GM19239 (cell line): ENCODE data around the gene SLC25A25.
A peak's percentile ranks its signal among the peaks of the same experiment; 100 is the strongest.

Experiments
- DNase-seq: peaks from one replicate; pipeline ENCODE4 v3.0.0; 2011; ENCODE audit warnings: low spot score; ENCODE audit not compliant: insufficient read length
- FAIRE-seq: peaks from 2 replicates; lab custom pipeline; 2011; peaks lifted over from hg19 to GRCh38; lab: Jason Lieb, UNC

Gene SLC25A25

GRCh38 chr9:128139621-128140020 lies 71.6 kb downstream of the SLC25A25 start:
- FAIRE-seq (no peak), DNase-seq (no peak)

DNA sequence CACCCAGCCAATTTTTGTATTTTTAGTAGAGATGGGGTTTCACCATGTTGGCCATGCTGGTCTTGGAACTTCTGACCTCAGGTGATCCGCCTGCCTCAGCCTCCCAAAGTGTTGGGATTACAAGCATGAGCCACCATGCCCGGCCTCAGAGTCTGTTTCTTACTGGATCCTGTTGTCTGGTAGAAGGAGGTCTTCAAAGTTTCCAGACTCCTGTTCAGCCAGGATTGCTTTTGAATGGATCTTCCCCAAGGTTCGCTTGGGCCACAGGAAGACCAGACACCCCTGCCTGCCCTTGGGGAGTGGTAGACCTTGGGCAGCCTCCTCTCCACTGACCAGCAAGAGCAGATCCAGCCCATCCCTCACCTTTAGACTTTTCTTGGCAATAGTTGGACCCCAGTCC lies 73.6 kb downstream of the SLC25A25 start:
- DNase-seq (no peak), FAIRE-seq (no peak)

GRCh38 chr9:128142061-128142460 lies 74.0 kb downstream of the SLC25A25 start:
- FAIRE-seq, result no peak
- no peak for DNase-seq

DNA sequence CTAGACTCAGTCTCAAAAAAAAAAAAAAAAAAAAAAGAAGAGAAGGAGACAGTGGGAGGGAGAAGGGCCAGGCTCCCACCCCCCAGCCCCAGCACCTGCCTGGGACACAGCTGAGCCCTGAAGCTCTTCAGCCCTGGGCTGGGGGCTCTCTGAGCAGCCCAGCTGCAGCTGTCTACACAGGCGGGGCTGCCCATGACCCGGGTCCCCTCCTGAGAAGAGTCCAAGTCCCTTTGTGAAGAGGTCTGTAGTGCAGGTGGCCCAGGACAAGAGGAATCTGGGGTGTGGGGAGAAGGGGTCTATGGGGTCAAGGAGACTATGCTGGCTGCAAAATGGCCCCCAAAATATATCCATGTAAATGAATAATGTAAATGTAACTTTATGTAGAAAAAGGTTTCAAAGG lies 74.6 kb downstream of the SLC25A25 start:
- DNase-seq (no peak), FAIRE-seq (no peak)

DNA sequence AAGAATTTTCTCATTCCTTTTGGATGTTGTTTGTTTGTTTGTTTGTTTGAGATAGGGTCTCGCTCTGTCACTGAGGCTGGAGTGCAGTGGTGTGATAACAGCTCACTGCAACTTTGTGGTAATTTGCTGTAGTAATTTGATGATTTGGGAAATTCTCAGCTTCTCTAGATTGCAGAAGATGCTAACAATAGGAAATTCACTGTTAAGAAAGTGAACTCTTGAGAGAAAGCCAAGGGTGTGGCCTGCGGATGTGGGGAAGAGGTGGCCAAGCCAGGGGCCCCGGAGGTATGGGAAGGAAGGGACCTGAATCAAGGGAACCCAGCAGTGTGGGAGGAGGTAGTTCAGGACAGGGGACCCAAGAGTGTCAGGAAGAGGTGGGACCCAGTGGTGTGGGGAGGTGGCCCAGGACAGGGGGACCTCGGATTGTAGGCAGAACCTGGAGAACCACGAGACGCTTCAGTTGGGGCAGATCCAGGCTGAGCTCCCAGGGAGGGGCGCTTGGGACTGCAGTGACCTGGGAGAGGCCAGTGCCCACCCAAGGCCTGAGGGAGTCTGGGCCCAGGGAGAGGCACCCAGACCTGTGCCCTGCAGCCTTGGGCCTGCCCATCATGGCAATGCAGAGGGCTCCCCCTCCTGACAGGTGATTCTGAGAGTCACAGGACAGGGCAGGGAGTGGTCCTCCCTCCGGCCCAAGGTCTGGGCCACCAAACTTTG lies 75.7 kb downstream of the SLC25A25 start:
- no peak for FAIRE-seq
- DNase-seq, result no peak

DNA sequence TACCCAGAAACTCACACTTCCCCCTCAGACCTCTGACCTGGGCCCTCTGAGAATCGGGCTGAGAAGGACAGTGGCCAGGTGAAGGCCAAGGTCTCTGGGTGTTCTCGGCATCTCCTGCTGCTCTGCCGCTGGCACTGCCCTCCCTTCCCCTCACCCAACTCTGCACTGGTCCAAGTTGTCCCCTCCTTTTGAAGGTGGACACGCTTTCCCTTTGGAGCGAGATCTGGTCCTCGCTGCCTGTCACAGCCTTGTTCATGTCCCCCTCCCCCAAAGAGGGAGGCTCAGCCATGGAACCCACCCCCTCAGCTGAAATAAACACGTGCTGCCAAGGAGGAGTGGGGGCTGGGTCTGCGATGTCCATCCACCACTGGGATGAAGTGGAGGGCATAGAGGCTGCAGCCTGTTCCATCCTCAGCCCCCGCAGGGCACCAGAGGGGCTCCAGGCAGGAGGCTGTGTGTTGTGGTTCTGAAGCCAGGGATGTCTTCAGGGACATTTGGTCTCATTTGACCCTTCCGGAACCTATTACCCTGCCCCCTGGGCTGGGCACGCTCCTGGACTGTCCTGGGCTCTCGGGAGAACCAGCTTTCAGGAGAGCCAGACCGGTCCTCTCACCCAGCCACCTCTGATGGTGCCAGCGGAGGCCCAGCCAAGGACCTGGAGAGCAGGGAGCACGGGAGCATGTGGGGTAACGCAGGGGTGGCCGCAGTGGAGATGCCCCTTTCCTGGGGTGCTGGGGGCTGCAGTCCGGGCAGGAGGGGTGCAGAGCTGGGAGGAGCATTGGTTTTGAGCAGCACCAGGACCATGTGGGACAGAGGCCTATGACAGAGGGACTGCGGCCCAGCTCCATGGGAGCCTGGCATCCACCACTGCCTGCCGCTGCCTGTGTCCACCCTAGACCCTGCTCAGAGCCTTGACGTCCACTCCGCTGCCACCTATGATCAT lies 76.5 kb downstream of the SLC25A25 start:
- DNase-seq, result no peak
- FAIRE-seq, result no peak

GRCh38 chr9:128145536-128145935 lies 77.5 kb downstream of the SLC25A25 start:
- no peak for DNase-seq
- FAIRE-seq, result no peak

DNA sequence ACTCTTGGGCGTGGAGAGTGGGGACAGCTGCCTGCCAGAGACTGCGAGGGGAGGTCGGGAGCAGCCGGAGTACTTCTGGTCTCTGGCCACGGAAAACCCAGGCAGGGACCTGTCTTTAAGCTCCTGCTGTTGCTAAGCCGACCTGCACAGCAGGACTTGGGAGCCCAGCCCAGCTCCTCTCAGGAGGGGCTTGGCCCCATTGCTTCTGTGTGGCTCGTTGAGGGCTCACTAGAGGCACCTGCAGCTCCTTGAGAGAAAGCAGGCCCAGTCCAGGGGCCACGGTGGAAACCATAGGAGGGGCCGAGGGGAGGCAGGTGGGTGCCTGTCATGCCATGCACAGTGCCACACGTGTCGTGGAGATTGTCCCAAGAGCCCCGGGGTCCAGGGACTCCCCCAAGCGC lies 77.9 kb downstream of the SLC25A25 start:
- no peak for FAIRE-seq
- DNase-seq, result no peak

DNA sequence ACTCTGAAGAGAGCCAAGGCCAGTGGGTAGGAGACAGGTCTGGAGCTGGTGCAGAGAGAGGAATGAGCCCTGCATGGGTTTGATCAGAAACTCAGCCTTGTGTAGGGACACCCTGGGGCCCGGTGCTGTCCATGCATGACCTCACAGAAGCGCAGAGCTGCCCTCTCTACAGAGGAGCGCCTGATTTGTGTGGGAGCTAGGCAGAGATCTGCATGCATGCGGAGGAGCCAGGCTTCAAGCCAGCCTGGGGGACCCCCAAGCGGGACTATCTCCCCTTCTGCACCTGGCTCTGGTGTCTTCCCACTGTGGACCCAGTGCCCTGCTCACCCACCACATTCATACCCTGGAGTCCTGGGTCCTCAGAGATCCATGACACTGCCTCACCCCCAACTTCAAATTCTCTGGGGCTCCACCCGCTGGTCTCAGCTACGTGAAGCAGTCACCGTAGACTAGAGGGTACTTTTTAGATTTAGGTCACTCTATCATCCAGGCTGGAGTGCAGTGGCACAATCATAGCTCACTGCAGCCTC lies 78.6 kb downstream of the SLC25A25 start:
- DNase-seq (no peak), FAIRE-seq (no peak)

DNA sequence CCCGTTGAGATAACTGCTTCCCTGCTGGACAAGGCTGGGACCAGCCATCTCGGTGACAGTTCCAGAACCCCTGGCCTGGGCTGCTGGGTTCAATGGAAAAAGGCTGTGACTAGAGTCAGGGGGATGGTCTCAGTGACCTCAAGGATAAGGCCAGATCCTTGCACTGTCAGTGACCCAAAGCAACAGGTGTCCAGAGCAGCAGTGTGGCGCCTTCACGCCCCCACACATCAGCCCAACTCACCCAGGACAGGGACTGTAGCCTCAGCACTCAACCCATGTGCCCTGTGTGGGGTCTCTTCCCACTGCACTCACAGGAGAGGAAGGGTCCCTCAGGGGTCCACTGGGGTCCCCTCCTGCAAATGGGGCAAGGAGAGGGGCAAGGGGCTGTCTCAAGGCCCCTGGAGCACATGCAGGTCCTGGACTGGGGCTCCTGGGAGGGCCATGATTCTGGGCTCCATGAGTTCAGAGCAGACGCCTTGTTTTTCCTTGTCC lies 80.5 kb downstream of the SLC25A25 start:
- FAIRE-seq, result no peak
- DNase-seq, result no peak

GRCh38 chr9:128149001-128149701 lies 81.1 kb downstream of the SLC25A25 start, which contains the start of gene LCN2:
TSS of gene LCN2 (plus strand) at chr9:128149453. CDS start at chr9:128149526, 73 bp downstream.
- peak; percentile 6 for DNase-seq
- no peak for FAIRE-seq

DNA sequence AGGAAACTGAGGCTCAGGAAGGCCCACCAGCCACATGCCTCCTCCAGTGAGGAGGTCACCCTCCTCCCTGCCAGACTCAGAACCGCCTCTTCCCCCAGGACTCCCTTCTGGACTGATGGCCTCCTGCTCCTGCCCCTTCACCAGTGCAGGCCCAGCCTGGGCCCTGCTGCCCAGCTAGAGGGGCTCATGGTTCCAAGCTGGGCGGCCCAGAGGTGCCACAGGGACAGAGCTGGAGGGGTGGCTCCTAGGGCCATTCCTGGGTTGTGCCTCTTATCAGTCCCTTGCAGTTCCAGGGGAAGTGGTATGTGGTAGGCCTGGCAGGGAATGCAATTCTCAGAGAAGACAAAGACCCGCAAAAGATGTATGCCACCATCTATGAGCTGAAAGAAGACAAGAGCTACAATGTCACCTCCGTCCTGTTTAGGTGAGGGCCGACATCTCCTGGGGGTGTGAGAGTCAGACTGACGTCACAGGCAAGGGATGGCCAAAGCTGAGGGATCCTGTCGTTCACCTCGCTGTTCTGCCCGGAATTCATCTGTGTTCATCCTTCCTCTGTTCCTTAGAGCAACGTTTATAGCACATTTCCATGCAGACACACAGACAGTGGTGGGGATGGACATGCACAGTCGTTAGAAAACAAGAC lies 82.0 kb downstream of the SLC25A25 start:
- FAIRE-seq (no peak), DNase-seq (no peak)

DNA sequence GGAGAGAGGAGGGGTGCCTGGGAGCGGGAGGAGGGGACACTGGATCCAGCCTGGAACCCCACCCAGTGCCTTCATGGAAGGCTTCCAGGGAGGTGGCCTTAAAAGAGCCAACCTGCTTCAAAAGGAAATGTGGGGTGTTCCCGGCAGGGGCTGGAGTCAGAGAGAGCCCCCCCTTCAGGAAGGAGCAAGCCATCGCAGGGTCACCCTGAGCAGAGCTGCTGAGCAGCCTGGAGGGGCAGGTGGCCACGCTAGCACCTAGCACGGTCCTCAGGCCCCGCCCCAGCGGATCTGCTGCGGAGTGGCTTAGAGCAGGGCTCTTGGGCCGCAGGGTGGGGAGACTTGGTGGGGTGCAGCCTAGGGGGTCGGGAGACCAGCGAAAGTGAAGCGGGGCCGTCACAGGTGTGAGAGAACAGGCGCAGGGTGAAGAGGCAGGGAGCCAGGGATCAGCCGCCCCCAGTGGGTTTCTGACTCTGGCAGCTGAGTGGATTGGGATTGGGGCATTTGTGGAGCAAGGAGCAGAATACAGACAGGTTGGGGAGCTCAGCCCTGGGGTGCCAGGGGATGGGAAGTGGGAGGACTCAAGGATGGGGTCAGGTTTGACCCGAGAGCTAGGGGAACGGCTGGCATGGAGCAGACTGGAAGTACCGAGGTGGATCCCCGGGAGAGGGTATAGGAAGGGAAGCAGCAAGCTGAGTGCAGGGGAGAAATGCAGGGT lies 82.7 kb downstream of the SLC25A25 start:
- FAIRE-seq, result no peak
- no peak for DNase-seq

- FAIRE-seq (no peak), DNase-seq (no peak)
These were observed 83.5 kb downstream of the SLC25A25 start for GRCh38 chr9:128151309-128152132.

GRCh38 chr9:128152133-128153059 lies 84.4 kb downstream of the SLC25A25 start:
- DNase-seq (no peak), FAIRE-seq (no peak)

DNA sequence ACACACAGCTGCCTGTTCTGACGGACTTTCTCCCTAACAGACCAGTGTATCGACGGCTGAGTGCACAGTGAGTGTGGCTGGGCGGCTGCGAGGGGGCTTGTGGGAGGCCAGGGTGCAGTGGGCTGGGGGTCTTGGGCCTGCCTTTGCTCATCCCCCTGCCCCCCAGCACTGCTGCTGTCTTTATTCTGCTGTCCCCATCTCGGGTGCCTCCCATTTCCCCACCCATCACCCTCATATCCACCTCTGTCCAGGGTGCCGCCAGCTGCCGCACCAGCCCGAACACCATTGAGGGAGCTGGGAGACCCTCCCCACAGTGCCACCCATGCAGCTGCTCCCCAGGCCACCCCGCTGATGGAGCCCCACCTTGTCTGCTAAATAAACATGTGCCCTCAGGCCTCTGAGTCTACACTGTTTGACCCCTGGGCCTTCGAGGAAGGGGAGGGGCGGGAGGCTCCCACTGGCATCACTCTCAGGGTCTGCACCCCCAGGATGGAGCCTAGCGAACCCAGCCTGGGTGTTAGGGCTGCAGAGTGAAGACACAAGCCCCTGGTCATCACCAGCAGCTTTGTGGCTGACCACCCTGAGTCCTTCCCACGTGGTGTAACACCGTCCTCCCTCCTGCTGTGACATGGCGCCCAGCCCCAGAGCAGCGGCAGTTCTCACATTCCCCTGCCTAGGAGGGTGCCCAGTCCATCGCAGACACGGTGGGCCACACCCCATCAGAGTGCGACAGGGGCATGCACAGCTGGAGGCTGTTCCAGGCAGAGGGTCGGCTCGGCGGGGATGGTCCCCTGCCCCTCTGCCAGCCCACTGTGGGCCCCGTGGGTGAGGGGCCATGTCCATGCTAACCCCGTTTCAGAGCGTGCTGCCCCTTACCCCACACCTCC lies 85.3 kb downstream of the SLC25A25 start:
- FAIRE-seq (no peak), DNase-seq (no peak)
